ENCODE measurements around the gene SV2C.
A peak's percentile ranks its signal among the peaks of the same experiment; 100 is the strongest.

SV2C gene

GRCh38 chr5:76163111-76163628 is 80.0 kb downstream of the SV2C start:
- no peak overlapping the region for H3K4me3 ChIP-seq (ENCODE audit: low read depth, low read length)
- no peak for DNase-seq (ENCODE audit: low read depth)
- no peak for TF ChIP-seq CTCF (conservative IDR thresholded peaks at IDR 0.05; ENCODE audit: low read depth, low read length)

- no peak for TF ChIP-seq CTCF (conservative IDR thresholded peaks at IDR 0.05; ENCODE audit: low read depth, low read length)
- no peak for DNase-seq (ENCODE audit: low read depth)
- H3K4me3 ChIP-seq (ENCODE audit: low read depth, low read length) = no peak overlapping the region
Measured at GRCh38 chr5:76165029-76165428, 81.8 kb downstream of the SV2C start.

GRCh38 chr5:76165711-76166374 is 82.7 kb downstream of the SV2C start:
- DNase-seq (ENCODE audit: low read depth) = peak; percentile 5
- TF ChIP-seq CTCF (conservative IDR thresholded peaks at IDR 0.05; ENCODE audit: low read depth, low read length) = no peak
- H3K4me3 ChIP-seq (ENCODE audit: low read depth, low read length) = no peak overlapping the region

GRCh38 chr5:76166886-76167576 is 83.8 kb downstream of the SV2C start:
- TF ChIP-seq CTCF (conservative IDR thresholded peaks at IDR 0.05; ENCODE audit: low read depth, low read length) = no peak
- no peak overlapping the region for H3K4me3 ChIP-seq (ENCODE audit: low read depth, low read length)
- DNase-seq (ENCODE audit: low read depth) = no peak

GRCh38 chr5:76169146-76169905 is 86.1 kb downstream of the SV2C start:
- no peak overlapping the region for H3K4me3 ChIP-seq (ENCODE audit: low read depth, low read length)
- TF ChIP-seq CTCF (conservative IDR thresholded peaks at IDR 0.05; ENCODE audit: low read depth, low read length) = no peak
- no peak for DNase-seq (ENCODE audit: low read depth)

GRCh38 chr5:76174101-76174500 is 90.9 kb downstream of the SV2C start:
- no peak for TF ChIP-seq CTCF (conservative IDR thresholded peaks at IDR 0.05; ENCODE audit: low read depth, low read length)
- no peak for DNase-seq (ENCODE audit: low read depth)

More at GRCh38 chr5:76174101-76174500, 90.9 kb downstream of the SV2C start:
- H3K4me3 ChIP-seq (ENCODE audit: low read depth, low read length) = no peak overlapping the region

All from choroid plexus epithelial cell (primary cell).